Upper lobe of right lung (tissue), 1 donor: ENCODE results near the gene TRIM63. TPM values are rescaled to one million over a fixed set of nuclear protein-coding genes. Genes with fewer than 3 reads are reported as not detected.

ENCODE experiments used
- ATAC-seq: fragments of 200-7000 bp; cut with Tn5 transposase; one replicate; pipeline ENCODE4 v1.9.1; 2020; ENCODE audit warnings: mild to moderate bottlenecking, moderate library complexity
- DNase-seq: peaks from one replicate; pipeline ENCODE4 v3.0.0-alpha.2; 2020
- H3K27ac ChIP-seq: fragments of 200-600 bp; one replicate; pipeline ENCODE4 v1.8.0; 2022
- H3K27me3 ChIP-seq: fragments of 200-600 bp; one replicate; pipeline ENCODE4 v1.8.0; 2022; ENCODE audit warnings: mild to moderate bottlenecking
- H3K36me3 ChIP-seq: fragments of 200-600 bp; one replicate; pipeline ENCODE4 v1.8.0; 2022
- H3K4me1 ChIP-seq: fragments of 200-600 bp; one replicate; pipeline ENCODE4 v1.8.0; 2022
- H3K4me3 ChIP-seq: fragments of 200-600 bp; one replicate; pipeline ENCODE4 v1.8.0; 2022; ENCODE audit warnings: mild to moderate bottlenecking
- H3K9me3 ChIP-seq: fragments of 200-600 bp; one replicate; pipeline ENCODE4 v1.8.0; 2022
- CTCF ChIP-seq: fragments of 200-600 bp; IDR thresholded peaks from one replicate; pipeline ENCODE4 v1.8.0; 2022; ENCODE audit warnings: antibody characterized with exemption
- intact Hi-C: fragments of 100-400 bp; cut with DNase I; formaldehyde crosslinking; loops from one replicate; pipeline ENCODE4 v1.11.0; 2022
- total RNA-seq: library from RNA; stranded (reverse); fragmentation: NEBNext Ultra II Directional; extraction: Animal tissue kit (Norgen Biotek cat#: 25700); gene quantifications from one replicate; pipeline ENCODE4 v1.2.1, GENCODE V29; 2021
- donor health status: DM: no; HTN: yes; CAD: no; lungs with severe emphysema.

The TRIM63 gene
- total RNA-seq, 1 donor from 2014 or later: 0.46 TPM

- H3K4me3 ChIP-seq: no peak overlapping the region
- peaks cover 17% of the 10 kb centered on the region for H3K27me3 ChIP-seq
- ATAC-seq (no peak), DNase-seq (no peak)
- no peak for TF ChIP-seq CTCF
- intact Hi-C loops: no loop called here
- peaks cover 3% of the 10 kb centered on the region for H3K4me1 ChIP-seq
- no peaks in the 10 kb centered on the region for H3K36me3 ChIP-seq
- no peaks in the 10 kb centered on the region for H3K9me3 ChIP-seq
- H3K27ac ChIP-seq: no peak overlapping the region
These were observed 10.1 kb upstream of the TRIM63 start for GRCh38 chr1:26077524-26077923.

GRCh38 chr1:26075421-26076144 lies 8.2 kb upstream of the TRIM63 start:
- no peak overlapping the region for H3K27ac ChIP-seq
- peaks cover 3% of the 10 kb centered on the region for H3K4me1 ChIP-seq
- peak; percentile 13 for ATAC-seq
- H3K9me3 ChIP-seq: no peaks in the 10 kb centered on the region
- H3K4me3 ChIP-seq: no peak overlapping the region
- intact Hi-C loops: no loop called here
- no peak for TF ChIP-seq CTCF
- no peaks in the 10 kb centered on the region for H3K36me3 ChIP-seq
- peaks cover 17% of the 10 kb centered on the region for H3K27me3 ChIP-seq
- DNase-seq: no peak

GRCh38 chr1:26072305-26072704 lies 4.9 kb upstream of the TRIM63 start:
- Histone ChIP-seq H3K4me1 (no peaks in the 10 kb centered on the region), H3K27me3 (peaks cover 17% of the 10 kb centered on the region), H3K9me3 (no peaks in the 10 kb centered on the region), H3K4me3 (no peak overlapping the region), H3K36me3 (no peaks in the 10 kb centered on the region), H3K27ac (no peak overlapping the region)
- no peak for DNase-seq
- intact Hi-C loops: no loop called here
- no peak for ATAC-seq
- no peak for TF ChIP-seq CTCF

- intact Hi-C loops: no loop called here
- no peaks in the 10 kb centered on the region for H3K4me1 ChIP-seq
- no peak overlapping the region for H3K4me3 ChIP-seq
- H3K27me3 ChIP-seq: peaks cover 12% of the 10 kb centered on the region
- TF ChIP-seq CTCF: no peak
- DNase-seq (no peak), ATAC-seq (no peak)
- H3K9me3 ChIP-seq: no peaks in the 10 kb centered on the region
- H3K36me3 ChIP-seq: no peaks in the 10 kb centered on the region
- H3K27ac ChIP-seq: no peak overlapping the region
These were observed 3.5 kb upstream of the TRIM63 start for GRCh38 chr1:26070963-26071342.

GRCh38 chr1:26070296-26070962 lies 3.0 kb upstream of the TRIM63 start:
- ATAC-seq: no peak
- TF ChIP-seq CTCF: no peak
- no peaks in the 10 kb centered on the region for H3K36me3 ChIP-seq
- DNase-seq: no peak
- no peaks in the 10 kb centered on the region for H3K4me1 ChIP-seq
- no peak overlapping the region for H3K27ac ChIP-seq
- no peaks in the 10 kb centered on the region for H3K9me3 ChIP-seq
- H3K4me3 ChIP-seq: no peak overlapping the region
- intact Hi-C loops: no loop called here
- peaks cover 7% of the 10 kb centered on the region for H3K27me3 ChIP-seq
